Adrenal gland (tissue), 5 donors: ENCODE measurements around the gene MYH10.

Experiments
- CTCF ChIP-seq, 6 experiments: fragments of 450-650 bp in 4 of 6; fragments of 200-600 bp in 2 of 6; sonication (generic) in 1 of 6; IDR thresholded peaks; 1 replicate in 5 of 6; 2 replicates in 1 of 6; pipeline versions ENCODE4 v1.5.1 to v1.8.0; 2016 to 2021; ENCODE audit warnings: antibody characterized with exemption in 6 of 6, mild to moderate bottlenecking in 2 of 6, moderate library complexity in 1 of 6
- POLR2A ChIP-seq, 2 donors: fragments of 450-650 bp; IDR thresholded peaks; one replicate each; pipeline ENCODE4 v1.6.1; 2017; ENCODE audit warnings: antibody characterized with exemption in 2 of 2, mild to moderate bottlenecking in 2 of 2, moderate library complexity in 1 of 2
- donor health status: DM: no; HTN: no; CAD: no.

GRCh38 chr17:8488901-8489300 is 141.6 kb downstream of the MYH10 start:
- TF ChIP-seq CTCF (IDR thresholded peaks at IDR 0.05), result no peak
- no peak for TF ChIP-seq POLR2A (IDR thresholded peaks at IDR 0.05)
